Stimulated activated CD4-positive, alpha-beta T cell treated with anti-CD3 and anti-CD28 coated beads, Interleukin-4, amount 100 ng/mL, for 4 hours (primary cell): ENCODE data around the gene TMEM229B.

Experiments used
- DNase-seq, 2 experiments: peaks; one replicate each; pipeline ENCODE4 v3.0.0-alpha.2; 2020

Gene TMEM229B

DNA sequence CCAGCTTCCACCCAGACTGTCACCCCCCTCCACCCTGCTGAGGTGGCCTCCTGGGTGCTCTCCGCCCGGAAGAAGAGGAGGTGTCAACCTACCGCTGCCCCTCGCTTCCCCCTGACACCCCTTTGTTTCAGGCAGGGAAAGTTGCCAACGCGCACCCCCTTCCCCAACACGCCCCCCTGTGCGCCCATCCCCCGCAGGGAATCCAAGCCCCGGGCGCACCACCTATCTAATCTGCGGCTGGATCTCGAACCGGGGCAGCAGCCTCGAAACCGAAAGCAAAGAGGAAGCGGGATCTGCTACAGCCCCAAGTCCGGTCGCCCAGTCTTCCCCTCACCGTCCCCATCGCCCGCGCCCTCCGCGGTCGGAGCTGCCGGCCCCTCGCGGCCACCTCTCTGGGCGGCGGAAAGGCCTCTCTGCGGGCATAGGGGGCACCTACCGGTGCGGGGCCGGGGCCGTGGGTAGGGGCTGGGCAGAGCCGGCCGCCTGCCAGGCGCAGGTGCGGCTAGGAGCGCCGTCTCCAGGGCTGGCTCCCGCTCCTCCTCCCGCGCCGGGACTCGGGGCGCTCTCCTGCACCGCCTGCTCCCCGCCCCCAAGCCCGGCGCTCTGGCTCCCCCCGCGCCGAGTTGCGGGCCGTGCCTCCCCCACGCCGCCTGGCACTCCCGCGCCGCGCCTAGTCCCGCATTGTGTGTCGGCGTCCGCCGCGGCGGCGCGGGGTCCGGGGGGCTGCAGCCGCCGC lies 26.3 kb upstream of the TMEM229B start:
- peak; percentile 7 to 30 for DNase-seq

DNA sequence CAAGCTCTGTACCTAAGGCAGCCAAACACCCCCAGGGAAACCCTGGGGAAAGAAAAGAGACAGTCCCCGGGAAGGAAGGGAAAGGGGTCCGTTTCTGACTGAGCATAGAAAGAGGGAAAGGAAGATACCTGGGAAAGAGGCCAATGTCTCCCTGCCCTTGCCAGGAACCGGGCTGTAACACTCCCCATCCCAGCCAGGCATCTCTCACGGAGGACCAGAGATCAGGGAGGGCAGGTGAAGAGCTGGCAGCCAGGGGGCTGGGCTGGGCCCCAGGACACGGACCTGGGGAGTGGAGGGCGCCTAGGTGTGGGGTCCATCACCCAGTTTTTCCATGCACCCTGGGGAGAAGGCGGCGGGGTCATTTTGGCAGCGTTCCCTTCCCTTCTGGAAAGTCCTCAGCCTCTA lies 25.7 kb upstream of the TMEM229B start:
- DNase-seq, result no peak

DNA sequence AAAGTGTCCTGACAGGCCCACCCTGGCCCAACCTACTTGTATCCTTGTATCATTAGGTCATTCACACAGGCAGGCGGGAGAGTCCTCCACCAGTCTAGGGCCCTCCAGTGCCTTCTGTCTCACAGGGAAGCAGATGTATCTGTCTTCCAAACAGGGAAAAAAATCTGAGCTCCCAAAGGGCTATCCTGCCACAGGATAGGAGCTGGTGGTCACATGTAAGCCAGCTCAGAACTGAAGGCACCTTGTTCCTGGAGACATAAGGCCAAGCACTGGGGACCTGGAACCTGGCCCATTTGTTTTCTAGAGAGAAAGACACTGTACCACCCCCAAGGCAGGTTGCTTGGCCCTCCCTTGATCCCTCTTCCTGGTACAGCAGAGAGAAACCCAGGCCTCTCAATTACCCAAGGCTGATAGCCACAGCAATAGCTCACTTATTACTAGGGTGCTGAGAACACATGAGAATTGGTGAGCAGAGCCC lies 25.1 kb upstream of the TMEM229B start:
- no peak for DNase-seq

DNA sequence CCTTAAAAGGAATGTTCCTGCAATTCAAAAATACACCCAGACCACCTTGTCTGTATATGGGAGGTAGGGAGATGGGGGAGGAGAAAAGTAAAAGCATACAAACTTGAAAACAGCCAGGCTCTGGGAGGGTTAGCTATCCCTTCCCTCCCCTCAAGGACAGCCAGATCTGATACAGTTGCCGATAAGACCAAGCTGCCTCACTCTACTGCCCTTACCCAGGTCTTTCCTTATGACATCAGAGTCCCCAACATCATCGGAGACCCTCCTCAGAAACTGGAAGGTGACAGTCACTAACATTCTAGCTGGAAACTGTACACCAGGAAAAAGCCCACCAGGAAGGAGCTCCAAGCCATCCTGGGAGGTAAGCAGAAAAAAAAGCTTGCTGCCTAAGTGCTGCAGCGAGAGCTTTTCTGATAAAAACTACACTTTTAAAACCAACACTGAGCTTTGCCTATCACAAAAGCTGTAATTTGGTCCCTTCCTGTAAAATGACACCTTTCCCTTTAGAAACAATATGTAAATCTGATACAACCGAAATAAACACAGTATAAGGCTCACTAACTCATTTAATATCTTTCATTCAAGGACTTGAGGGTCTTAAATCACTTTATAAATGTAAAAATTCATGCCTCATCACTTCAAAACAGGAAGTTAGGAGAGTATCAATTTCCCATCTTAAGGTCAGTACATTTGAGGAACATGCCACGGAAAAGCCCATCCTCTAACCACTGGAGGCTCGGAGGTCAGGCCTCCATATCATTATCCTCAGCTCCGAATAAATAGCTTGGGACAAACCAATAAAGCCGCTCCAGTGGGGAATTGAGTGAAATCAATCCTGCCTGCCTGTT lies 24.2 kb upstream of the TMEM229B start:
- DNase-seq, result no peak

DNA sequence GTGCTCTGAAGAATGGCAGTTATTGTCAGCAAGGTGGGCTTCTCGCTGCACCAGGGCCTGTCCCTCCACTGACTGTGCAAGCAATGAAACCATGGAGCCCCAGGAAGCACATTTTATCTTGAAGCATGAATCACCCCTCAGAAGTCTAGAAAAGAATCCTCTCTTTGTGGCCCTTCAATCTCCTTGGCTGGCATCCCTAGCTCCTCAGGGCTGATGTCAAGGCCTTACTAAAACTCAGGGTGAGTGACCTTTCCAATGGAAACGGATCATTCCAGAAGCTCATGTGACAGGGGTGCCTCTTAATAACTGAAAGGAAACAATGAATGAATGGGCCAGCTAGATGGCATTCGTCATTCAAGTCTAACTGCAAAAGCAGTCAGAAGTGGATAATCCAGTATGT lies 22.3 kb upstream of the TMEM229B start:
- no peak for DNase-seq

DNA sequence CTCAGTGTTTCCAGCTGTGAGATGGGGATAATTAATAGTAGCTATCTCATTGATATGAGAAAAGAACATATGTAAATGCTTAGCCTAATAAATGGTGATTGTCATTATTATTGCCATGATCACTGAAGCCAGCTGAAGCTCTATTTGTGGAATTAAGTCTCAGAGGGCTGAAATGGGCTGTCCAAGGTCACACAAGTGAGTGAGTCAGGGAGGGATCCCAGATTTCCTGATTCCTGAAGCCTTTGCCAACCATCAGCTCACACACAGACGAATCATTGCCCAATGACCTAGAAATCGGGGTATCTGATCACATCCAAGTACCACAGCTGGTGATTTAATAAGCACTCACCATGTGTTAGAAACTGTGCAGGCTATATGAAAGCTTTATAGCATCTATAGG lies 21.6 kb upstream of the TMEM229B start:
- DNase-seq, result no peak

DNA sequence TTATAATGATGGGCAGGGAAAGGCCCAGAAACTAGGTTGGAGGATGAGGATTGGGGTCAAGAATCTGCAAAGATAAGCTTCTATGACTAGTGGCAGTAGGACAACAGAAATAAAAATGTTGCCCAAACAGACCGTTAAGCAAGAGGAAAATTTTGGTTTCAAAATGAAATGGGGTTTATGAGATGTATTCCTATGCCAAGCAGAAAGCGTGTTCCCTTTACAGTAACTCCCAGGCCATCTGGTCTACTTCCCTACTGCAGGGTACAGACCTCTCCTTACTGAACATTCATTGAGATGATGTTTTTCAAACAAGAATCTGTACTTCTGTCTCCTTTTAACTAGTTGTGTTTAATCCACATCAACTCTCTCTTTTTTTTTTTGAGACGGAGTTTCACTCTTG lies 20.4 kb upstream of the TMEM229B start:
- no peak for DNase-seq

DNA sequence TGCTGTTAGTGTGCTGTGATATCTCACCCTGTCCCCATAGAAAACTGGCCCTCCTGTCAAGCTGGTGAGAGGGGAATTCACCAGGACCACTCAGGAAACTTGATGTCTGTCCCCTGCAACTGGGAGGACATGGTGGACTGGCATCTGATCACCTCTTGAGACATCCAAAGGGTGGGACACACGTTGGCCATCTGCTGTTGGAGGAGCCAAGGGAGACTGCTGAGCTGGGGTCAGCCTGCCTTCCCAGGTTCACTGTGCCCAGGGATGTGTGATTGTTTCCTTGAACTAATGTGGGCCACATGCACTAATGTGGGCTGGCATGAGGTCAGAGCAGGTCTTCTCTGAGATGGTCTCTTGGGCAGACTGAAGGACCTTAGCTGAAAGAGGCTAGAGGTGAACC lies 16.7 kb upstream of the TMEM229B start:
- DNase-seq, result no peak

DNA sequence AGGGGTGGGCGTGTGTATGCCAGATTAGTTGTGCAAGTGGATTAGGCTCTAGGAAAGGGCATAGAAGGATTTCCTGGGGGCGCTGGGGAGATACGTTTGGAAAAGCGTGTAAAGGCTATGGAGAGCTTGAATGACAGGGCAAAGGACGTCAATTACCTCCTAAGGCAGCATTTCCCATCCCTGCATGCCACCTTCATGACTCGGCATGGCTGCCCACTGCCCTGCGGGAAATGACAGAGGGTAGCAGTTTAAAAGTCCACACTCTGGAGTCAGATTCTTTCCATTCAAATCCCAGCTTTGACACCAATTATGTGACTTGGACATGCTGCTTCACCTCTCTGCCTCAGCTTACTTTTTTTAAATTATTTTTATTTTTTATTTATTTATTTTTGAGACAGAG lies 14.8 kb upstream of the TMEM229B start:
- DNase-seq, result no peak

DNA sequence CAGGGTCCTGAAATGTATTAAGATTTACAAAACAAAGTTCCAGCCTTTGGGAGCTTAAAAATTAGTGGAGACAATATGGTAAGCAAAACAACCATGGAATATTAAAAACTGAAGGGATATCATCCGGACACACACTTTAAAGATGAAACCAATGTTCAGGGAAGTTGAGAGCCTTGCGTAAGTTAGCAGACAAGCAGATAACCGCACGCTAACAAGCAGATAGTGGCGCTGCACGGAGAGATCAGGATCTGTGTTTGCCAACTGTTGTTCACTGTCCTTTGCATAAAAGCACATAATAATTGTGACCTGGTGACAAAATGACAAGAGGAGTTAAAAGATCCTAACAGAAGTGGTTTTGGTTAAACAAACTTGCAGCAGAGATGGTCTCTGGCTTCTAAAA lies 14.3 kb upstream of the TMEM229B start:
- no peak for DNase-seq

DNA sequence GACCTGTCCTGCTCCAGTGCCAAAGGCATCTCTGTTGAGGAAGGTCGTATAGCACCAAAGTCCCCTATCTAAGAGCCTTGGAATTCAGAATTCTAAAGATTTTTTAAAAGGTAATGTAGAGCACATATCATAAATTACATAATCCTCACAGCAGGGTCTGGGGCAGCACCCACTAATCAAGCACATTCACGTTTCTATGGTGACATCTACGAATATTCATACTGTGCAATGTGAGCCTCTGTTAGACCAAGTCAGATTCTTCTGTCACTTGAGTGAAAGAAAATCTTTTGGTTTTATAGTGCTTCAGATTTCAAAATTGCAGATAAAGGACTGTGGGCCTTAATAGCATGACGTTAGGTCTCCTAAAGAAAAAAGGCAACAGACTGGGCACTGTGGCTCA lies 13.1 kb upstream of the TMEM229B start:
- no peak for DNase-seq

DNA sequence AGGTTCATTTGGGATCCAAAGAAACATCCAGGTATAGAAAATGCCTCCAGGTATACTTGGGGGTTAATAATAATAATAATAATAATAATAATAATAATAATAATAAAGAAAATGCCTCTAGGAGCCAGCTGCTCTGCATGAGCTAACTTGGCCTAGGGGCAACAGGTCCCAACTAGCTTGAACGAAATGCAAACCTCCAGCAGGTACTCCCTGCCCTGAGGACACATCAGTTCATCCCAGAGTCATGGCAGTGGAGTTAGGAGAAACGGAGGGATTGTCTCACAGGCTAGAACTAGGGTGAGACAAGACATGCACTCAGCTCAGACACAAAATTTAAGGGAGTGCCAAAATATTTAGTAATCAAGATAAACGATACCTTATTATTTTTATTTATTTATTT lies 12.5 kb upstream of the TMEM229B start:
- no peak for DNase-seq

DNA sequence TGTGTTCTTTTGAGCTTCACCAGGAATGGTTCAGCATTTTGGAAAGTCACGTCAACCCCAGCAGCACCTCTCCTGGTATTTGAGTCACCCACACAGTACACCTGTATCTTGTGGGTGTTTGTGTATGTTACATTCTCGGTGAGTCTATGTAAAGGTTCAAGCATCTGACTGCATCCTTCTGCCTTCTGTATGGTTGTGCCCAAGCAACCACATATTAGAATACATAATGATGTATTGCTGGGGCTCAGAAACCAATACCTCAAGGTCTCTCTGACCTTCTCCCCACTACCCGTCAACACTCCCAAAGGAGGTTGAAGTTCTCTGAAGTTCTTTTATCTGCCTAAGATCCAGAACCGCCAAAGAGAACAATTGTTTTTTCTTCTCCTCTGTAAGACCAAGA lies 9.2 kb upstream of the TMEM229B start:
- no peak for DNase-seq

DNA sequence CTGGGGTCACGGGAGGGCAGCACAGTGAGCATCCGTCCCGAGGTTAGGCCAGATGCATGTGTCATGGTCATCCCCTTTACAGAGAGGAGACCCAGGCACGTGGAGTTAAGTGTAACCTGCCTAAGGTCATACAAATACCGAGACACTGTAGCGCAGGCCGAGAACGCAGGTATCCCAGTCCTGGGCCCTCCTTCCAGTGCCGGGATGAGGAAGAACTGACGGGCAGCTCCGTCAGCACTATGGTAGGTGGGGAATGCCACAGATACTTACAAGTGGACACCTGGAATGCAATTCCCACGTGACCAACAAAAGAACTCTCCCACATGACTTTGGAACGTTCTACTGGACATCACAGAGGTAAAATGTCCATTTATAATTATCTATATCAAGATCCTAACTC lies 8.7 kb upstream of the TMEM229B start:
- DNase-seq, result no peak

DNA sequence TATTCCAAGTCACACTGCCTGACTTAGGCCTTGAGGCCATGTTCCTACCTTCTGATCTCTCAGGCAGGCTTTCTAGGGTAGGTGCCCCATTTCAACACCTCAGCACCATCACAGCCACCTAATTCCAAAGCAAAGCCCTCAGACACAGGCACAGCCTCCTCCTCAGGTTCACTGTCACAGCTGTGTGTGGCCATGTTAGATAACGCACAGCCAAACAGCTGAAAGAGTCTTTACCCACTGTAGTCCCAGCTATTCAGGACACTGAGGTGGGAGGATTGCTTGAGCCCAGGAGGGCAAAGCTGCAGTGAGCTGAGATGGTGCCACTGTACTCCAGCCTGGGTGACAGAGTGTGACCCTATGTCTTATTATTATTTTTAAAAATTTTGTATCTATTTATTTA lies 7.3 kb upstream of the TMEM229B start:
- no peak for DNase-seq

DNA sequence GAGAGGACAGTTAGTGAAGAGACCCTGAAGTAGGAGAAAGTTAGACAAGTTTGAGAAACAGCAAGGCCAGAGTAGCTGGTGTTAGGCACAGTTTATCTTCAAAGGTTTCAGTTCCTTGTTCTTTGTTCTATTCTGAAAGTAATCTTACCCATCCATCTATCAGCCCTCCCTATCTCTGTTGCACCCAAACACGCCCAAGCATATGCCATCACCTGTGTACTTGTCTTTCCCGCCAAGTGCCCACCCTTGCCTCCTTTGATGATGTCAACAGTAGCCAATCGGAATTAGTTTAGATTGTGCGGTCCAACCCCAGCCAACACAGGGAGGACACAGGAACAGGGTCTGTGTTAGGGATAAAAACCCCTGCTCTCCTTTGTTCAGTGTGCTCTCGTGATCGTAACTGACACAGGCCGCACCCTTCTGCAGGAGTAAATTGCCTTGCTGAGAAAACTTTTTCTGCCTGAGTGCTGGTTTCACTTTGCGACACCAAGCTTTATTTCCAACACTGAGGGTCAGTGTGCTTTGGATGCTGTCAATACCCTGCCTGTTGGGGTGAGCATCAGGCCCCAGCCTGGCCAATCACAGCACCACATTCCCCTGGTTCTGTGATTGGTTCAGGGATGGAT lies 4.7 kb upstream of the TMEM229B start:
- no peak for DNase-seq

DNA sequence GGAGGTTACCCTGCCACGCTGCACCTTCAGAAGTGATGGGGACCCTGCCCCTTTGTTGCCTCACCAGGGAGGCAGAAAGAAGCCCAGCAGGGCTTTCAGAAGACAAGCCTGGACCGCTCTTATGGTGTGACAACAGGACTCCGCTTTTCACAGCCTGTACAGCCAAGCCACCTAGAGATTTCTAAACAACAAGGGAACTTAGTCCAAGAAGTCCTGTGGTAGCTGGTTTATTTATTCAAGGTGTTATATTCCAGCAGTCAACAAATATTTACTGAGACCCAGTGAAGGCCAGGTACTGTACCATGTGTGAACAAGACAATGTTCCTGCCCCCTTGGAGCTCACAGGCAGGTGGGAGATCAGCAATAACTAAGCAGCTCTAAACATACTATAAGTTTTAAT lies 4.0 kb upstream of the TMEM229B start:
- DNase-seq, result no peak

DNA sequence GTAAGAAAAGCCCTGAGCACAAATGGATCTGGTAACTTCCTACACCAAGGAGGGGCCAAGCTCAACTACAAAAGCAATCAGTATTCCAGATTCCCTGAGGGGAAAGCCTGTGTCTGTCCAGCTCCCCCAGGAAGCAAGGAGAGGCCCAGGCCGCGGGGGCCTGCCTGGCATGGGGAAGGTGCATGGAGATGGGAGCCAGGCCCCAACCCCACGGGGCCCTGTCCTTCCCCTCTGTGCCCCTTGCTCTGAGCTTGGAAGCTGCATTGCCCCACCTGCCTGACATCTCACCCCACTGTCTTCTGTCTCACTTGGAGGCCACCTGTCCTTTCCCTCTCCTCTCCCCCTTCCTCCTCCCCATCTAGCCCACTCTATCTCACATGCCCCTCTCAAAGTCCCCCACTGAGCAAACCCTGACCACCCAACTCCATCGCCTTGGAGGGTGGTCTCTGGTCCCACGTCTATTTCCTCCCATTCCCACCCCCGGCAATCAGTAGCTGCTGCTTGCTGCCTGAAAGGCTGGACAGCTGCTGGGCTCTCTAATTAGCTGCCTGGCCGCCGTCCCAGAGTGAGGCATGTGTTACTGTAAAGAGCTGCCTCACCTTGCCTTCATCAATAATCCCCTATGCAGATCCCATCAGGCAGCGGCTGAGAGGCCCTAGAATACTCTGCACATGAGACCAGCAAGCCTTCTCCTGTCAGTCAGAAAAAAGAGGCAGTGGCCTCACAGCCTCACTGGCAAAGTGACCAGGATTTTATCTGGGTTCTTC lies 3.4 kb upstream of the TMEM229B start:
- no peak for DNase-seq

DNA sequence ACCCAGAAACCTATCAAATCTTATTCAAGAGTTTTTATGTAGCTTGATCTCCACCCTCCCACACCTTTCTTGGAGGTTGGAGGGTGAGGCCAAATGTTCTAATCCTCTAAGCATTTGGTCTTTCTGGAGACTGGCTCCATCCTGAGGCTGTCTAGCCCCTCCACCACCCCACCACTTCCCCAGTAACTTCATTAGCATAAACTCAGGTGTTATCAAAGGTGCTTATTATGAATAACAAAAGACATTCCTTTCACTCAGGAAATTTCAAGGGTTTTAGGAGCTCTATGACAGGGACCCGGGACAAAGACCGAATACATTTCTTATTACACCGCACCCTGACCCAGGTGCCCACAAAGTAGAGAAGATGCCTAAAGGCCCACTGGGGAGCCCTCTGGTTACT lies 2.8 kb upstream of the TMEM229B start:
- DNase-seq, result no peak

DNA sequence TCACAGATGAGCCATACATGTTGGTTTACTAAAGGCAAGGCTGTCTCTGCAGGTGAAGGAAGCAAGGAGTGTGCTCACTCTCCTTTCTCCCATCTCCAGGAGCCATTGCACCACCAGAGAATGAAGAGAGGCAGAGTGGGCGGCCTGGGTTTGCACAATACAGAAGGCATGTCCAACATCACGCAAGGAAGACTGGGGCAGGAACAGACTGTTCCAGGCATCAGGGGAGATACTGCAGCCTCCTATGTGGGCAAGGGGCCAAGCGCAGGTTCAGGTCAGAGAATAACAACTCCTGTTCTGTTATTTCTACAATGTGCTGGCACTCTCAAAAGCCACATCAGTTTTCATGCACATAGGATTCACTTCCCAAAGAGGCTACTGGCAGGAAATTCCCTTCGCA lies 1.7 kb upstream of the TMEM229B start:
- DNase-seq, result no peak

DNA sequence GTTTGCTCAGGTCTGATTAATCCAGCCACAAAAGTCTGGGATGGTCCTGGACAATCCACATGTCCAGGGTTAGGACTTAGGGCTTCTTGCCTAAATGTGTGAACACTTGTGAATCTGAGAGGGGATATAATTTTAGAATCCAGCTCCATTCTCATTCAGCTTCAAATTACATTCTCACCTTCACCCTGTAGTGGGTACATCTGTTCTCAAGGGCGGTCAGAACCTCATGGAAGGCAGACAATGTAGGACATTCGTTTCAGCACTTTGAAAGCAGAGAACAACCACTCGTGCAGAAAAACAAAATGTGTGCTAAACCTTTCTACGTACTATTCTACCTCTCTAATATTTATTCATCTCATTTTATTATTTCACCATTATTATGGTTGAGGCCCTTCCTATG lies 1.2 kb downstream of the TMEM229B start:
- DNase-seq, result no peak

DNA sequence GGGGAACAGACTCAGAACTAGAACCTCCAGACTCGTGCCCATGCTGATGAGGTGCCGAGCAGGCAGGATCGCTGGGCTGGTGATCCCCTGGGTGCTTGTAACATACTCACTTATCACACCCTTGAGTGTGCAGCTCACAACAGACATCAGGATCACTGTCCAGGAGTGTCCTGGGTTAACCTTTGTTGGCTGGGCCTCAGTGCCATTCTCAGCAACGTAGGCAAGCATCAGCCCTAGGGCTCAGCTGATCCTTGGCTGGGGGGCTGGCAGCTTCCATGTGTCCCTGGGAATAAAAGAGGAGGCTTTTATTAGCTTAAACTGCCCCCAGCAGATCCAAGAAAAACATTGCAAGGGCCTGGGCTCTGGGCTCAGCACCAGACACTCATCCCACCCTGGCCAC lies 1.6 kb downstream of the TMEM229B start:
- DNase-seq, result no peak

DNA sequence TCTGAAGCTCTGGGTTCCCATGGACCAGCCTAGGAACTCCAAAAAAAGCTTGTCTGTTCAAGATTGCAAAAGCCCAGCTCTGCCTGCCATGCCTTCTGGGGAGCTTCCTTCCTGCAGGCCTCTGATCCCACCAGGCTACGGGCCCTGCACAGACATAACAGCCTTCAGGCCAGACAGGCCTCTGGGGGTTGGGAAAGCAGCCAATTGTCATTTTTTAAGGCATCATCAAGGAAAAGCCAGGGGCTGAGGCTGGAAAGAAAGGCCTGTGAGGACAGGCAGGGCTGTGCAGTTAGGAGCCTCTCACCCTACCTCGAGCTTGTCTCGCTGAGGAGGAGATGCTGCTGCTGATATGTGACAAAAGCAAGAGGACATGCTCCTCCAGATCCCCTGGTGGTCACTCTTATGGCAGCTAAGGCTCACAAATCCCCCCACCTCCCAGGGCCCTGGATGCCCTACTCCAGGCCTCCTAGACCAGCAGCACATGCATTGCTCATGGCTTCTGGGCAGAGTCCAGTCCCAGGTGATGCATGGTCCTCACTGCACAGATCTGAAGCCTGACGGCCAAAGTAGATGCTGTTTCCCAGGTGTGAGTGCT lies 2.9 kb downstream of the TMEM229B start:
- no peak for DNase-seq
